Measurements from ENCODE around the gene LPCAT2.

DNA sequence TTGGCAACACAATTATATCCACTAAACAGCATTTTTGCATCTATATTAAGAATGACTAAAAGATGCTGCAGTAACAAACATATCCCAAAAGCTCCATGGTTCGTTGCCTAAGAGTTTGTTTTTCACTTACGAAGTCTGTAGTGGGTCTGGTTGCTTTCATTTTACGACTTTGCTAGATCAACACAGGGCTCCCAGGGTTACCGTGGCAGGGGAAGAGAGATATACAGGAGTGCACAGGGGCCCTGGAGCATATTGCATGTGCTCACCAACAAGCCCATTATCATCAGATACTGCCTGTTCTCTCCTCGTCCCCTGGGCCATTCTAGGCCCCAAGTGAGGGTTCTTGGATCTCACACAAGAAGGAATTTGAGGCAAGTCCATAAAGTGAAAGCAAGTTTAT is 33.0 kb upstream of the LPCAT2 start:
- no peak for TF ChIP-seq POLR2A (IDR thresholded peaks at IDR 0.05)
- TF ChIP-seq, protein P1, sequence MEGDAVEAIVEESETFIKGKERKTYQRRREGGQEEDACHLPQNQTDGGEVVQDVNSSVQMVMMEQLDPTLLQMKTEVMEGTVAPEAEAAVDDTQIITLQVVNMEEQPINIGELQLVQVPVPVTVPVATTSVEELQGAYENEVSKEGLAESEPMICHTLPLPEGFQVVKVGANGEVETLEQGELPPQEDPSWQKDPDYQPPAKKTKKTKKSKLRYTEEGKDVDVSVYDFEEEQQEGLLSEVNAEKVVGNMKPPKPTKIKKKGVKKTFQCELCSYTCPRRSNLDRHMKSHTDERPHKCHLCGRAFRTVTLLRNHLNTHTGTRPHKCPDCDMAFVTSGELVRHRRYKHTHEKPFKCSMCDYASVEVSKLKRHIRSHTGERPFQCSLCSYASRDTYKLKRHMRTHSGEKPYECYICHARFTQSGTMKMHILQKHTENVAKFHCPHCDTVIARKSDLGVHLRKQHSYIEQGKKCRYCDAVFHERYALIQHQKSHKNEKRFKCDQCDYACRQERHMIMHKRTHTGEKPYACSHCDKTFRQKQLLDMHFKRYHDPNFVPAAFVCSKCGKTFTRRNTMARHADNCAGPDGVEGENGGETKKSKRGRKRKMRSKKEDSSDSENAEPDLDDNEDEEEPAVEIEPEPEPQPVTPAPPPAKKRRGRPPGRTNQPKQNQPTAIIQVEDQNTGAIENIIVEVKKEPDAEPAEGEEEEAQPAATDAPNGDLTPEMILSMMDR (IDR thresholded peaks at IDR 0.05), result no peak

Measured in vagina (tissue), 2 donors.